ENCODE data around the gene TTC39B.

GRCh38 chr9:15191378-15191777 lies 115.6 kb downstream of the TTC39B start:
- TF ChIP-seq CTCF (IDR thresholded peaks at IDR 0.05) (no peak), POLR2A (IDR thresholded peaks at IDR 0.05) (no peak)

Measured in heart left ventricle (tissue), 13 donors.